SK-N-SH (cell line): Measurements from ENCODE around the gene SERPINA9. TPM values are rescaled to one million over a fixed set of nuclear protein-coding genes. Genes with fewer than 3 reads are reported as not detected.

Experiments
- CTCF ChIA-PET: fragments of 300-600, 350-600 bp; formaldehyde crosslinking; extraction: SDS; loops from one replicate; lab custom pipeline; 2021; lab: Yijun Ruan, JAX
- POLR2A ChIA-PET: fragments of 350-600 bp; sonication (Branson Sonifier 250); formaldehyde crosslinking; extraction: SDS; loops from one replicate; lab custom pipeline; 2020; ENCODE audit warnings: antibody characterized with exemption, inconsistent platforms; lab: Yijun Ruan, JAX
- DNase-seq: peaks from one replicate; pipeline ENCODE4 v3.0.0; 2012
- H2AFZ ChIP-seq: fragments of 200-600 bp; sonication (generic); 2 replicates; pipeline ENCODE4 v1.8.1; 2016; ENCODE audit warnings: antibody characterized with exemption, mild to moderate bottlenecking, low read depth
- H3F3A ChIP-seq: fragments of 200-600 bp; sonication (generic); replicated peaks from 2 replicates; pipeline ENCODE3; 2016; ENCODE audit warnings: antibody characterized with exemption, mild to moderate bottlenecking; ENCODE audit not compliant: insufficient read depth
- H3K27ac ChIP-seq, 2 experiments: fragments of 200-500 bp in 1 of 2; fragments of 200-600 bp in 1 of 2; sonication (Bioruptor generic) in 1 of 2; sonication (generic), shearing (Covaris generic) in 1 of 2; 2 replicates each; pipeline versions ENCODE4 v1.5.1 to v1.6.1; 2014 to 2016; ENCODE audit warnings: low read depth in 2 of 2, inconsistent platforms in 1 of 2, low read length in 1 of 2, mild to moderate bottlenecking in 1 of 2, mixed read lengths in 1 of 2
- H3K27me3 ChIP-seq: fragments of 200-600 bp; sonication (generic), shearing (Covaris generic); 2 replicates; pipeline ENCODE4 v1.6.1; 2016; ENCODE audit warnings: mixed run types; ENCODE audit not compliant: insufficient read depth
- H3K36me3 ChIP-seq, 2 experiments: fragments of 200-500 bp in 1 of 2; fragments of 200-600 bp in 1 of 2; sonication (Bioruptor generic) in 1 of 2; sonication (generic) in 1 of 2; replicated peaks in 1 of 2; 2 replicates each; pipeline versions ENCODE3 to v1.5.1; 2014 to 2016; ENCODE audit warnings: low read length in 1 of 2, mild to moderate bottlenecking in 1 of 2; ENCODE audit not compliant: insufficient read depth in 2 of 2, control insufficient read depth in 1 of 2
- H3K4me1 ChIP-seq, 2 experiments: fragments of 200-500 bp in 1 of 2; fragments of 200-600 bp in 1 of 2; sonication (Bioruptor generic) in 1 of 2; sonication (generic), shearing (Covaris generic) in 1 of 2; 2 replicates each; pipeline versions ENCODE4 v1.5.1 to v1.6.1; 2014 to 2016; ENCODE audit warnings: low read depth in 1 of 2, low read length in 1 of 2, mixed run types in 1 of 2; ENCODE audit not compliant: insufficient read depth in 2 of 2, control insufficient read depth in 1 of 2
- H3K4me2 ChIP-seq: fragments of 200-600 bp; sonication (generic), shearing (Covaris generic); 2 replicates; pipeline ENCODE4 v1.6.1; 2017; ENCODE audit warnings: mixed run types
- H3K4me3 ChIP-seq, 2 experiments: fragments of 200-500 bp in 1 of 2; fragments of 200-600 bp in 1 of 2; sonication (Bioruptor generic) in 1 of 2; sonication (generic), shearing (Covaris generic) in 1 of 2; 2 replicates each; pipeline versions ENCODE4 v1.5.1 to v1.8.1; 2014 to 2016; ENCODE audit warnings: low read depth in 2 of 2, inconsistent platforms in 1 of 2, low read length in 1 of 2, mild to moderate bottlenecking in 1 of 2, mixed read lengths in 1 of 2, moderate library complexity in 1 of 2
- H3K79me2 ChIP-seq: fragments of 200-600 bp; sonication (generic); 2 replicates; pipeline ENCODE4 v1.8.1; 2017; ENCODE audit warnings: mild to moderate bottlenecking; ENCODE audit not compliant: insufficient read depth
- H3K9ac ChIP-seq: fragments of 200-600 bp; sonication (generic); 2 replicates; pipeline ENCODE4 v1.6.1; 2017; ENCODE audit warnings: mixed run types
- H3K9me2 ChIP-seq: fragments of 200-600 bp; sonication (generic); 2 replicates; pipeline ENCODE4 v1.6.1; 2017; ENCODE audit warnings: mixed run types
- H3K9me3 ChIP-seq: fragments of 200-600 bp; sonication (generic); 2 replicates; pipeline ENCODE4 v1.6.1; 2017; ENCODE audit warnings: mixed run types, mild to moderate bottlenecking, moderate library complexity
- H4K20me1 ChIP-seq: fragments of 200-600 bp; sonication (generic); 2 replicates; pipeline ENCODE4 v1.6.1; 2017; ENCODE audit warnings: mild to moderate bottlenecking, mixed run types; ENCODE audit not compliant: insufficient read depth
- CHD2 ChIP-seq: fragments of 150-350 bp; IDR thresholded peaks from 2 replicates; pipeline ENCODE4 v1.6.1; 2018; ENCODE audit warnings: low read length; ENCODE audit not compliant: partially characterized antibody
- CTCF ChIP-seq: fragments of 200-600 bp; sonication (generic); IDR thresholded peaks from 2 replicates; pipeline ENCODE4 v1.6.1; 2017; ENCODE audit warnings: antibody characterized with exemption, mild to moderate bottlenecking, moderate library complexity
- ELF1 ChIP-seq: IDR thresholded peaks from 2 replicates; pipeline ENCODE4 v1.4.0; 2012
- EP300 ChIP-seq, 2 experiments: IDR thresholded peaks; 2 replicates each; pipeline versions ENCODE4 v1.4.0 to v1.6.1; 2012; ENCODE audit warnings: borderline replicate concordance in 1 of 2, low read depth in 1 of 2, low read length in 1 of 2
- EZH2phosphoT487 ChIP-seq: fragments of 200-600 bp; sonication (generic); IDR thresholded peaks from 2 replicates; pipeline ENCODE4 v1.6.1; 2017; ENCODE audit warnings: low read depth, mixed run types, mild to moderate bottlenecking, antibody characterized with exemption, moderate library complexity, borderline replicate concordance
- FOSL2 ChIP-seq: IDR thresholded peaks from 2 replicates; pipeline ENCODE4 v1.4.0; 2012; ENCODE audit warnings: low read depth, mild to moderate bottlenecking, moderate library complexity, borderline replicate concordance
- IRF3 ChIP-seq: fragments of 150-350 bp; IDR thresholded peaks from 2 replicates; pipeline ENCODE4 v1.6.1; 2016; ENCODE audit warnings: mild to moderate bottlenecking, low read depth, low read length
- MEF2A ChIP-seq: IDR thresholded peaks from 2 replicates; pipeline ENCODE4 v1.4.0; 2012; ENCODE audit warnings: low read depth, borderline replicate concordance
- MXI1 ChIP-seq: IDR thresholded peaks from 2 replicates; pipeline ENCODE4 v1.6.1; 2012; ENCODE audit warnings: mild to moderate bottlenecking, low read depth, low read length, improper control_type of control experiment
- NFIC ChIP-seq: IDR thresholded peaks from 2 replicates; pipeline ENCODE4 v1.4.0; 2012; ENCODE audit warnings: borderline replicate concordance
- POLR2AphosphoS5 ChIP-seq: IDR thresholded peaks from 2 replicates; pipeline ENCODE4 v1.6.1; 2012; ENCODE audit warnings: low read depth, low read length
- RAD21 ChIP-seq: IDR thresholded peaks from 2 replicates; pipeline ENCODE4 v1.6.1; 2012; ENCODE audit warnings: mild to moderate bottlenecking, low read length
- RFX5 ChIP-seq: IDR thresholded peaks from 2 replicates; pipeline ENCODE4 v1.6.1; 2012; ENCODE audit warnings: mild to moderate bottlenecking, improper control_type of control experiment, low read length
- TAF1 ChIP-seq: IDR thresholded peaks from 2 replicates; pipeline ENCODE4 v1.6.1; 2012; ENCODE audit warnings: low read depth, mild to moderate bottlenecking, low read length, moderate library complexity, borderline replicate concordance
- TCF12 ChIP-seq: IDR thresholded peaks from 2 replicates; pipeline ENCODE4 v1.4.0; 2012
- USF1 ChIP-seq: IDR thresholded peaks from 2 replicates; pipeline ENCODE4 v1.4.0; 2012; ENCODE audit warnings: low read depth, borderline replicate concordance
- YY1 ChIP-seq: IDR thresholded peaks from 2 replicates; pipeline ENCODE4 v1.4.0; 2012; ENCODE audit warnings: low read depth, mild to moderate bottlenecking
- WGBS: methylation state at CpG from one replicate; pipeline ENCODE4 v1.1.6; 2017; ENCODE audit warnings: low lambda C conversion rate; 5-methylcytosine and 5-hydroxymethylcytosine counted together
- polyA plus RNA-seq, 3 experiments: library from polyadenylated mRNA; depleted of rRNA; stranded (reverse); fragments of >200 nt; gene quantifications; 2 replicates each; pipeline ENCODE4 v1.2.3, GENCODE V29; 2012
- TF ChIP-seq, protein P1 (sequence below): IDR thresholded peaks from 2 replicates; pipeline ENCODE4; 2012

Gene SERPINA9
- polyA plus RNA-seq, 1 of the 3 experiments (the other 2 are of a cell fraction), result not detected

GRCh38 chr14:94427016-94427613 lies 48.9 kb downstream of the SERPINA9 start:
- Histone ChIP-seq H3F3A (no peaks in the 10 kb centered on the region), H4K20me1 (no peaks in the 10 kb centered on the region), H3K36me3 (no peaks in the 10 kb centered on the region), H3K9me3 (no peaks in the 10 kb centered on the region), H3K27me3 (peaks cover 6% of the 10 kb centered on the region; the same call in 1 of the 2 replicates), H3K4me3 (no peak overlapping the region), H3K9ac (no peak overlapping the region), H3K79me2 (no peaks in the 10 kb centered on the region), H3K4me2 (no peak overlapping the region), H2AFZ (no peak overlapping the region), H3K9me2 (no peaks in the 10 kb centered on the region), H3K27ac (no peak overlapping the region), H3K4me1 (no peaks in the 10 kb centered on the region)
- 50% methylated on average over 9 of the region's 9 CpGs for whole genome bisulfite sequencing
- DNase-seq, result no peak
- TF ChIP-seq, protein P1, sequence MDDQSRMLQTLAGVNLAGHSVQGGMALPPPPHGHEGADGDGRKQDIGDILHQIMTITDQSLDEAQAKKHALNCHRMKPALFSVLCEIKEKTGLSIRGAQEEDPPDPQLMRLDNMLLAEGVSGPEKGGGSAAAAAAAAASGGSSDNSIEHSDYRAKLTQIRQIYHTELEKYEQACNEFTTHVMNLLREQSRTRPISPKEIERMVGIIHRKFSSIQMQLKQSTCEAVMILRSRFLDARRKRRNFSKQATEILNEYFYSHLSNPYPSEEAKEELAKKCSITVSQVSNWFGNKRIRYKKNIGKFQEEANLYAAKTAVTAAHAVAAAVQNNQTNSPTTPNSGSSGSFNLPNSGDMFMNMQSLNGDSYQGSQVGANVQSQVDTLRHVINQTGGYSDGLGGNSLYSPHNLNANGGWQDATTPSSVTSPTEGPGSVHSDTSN, result no peak
- TF ChIP-seq ELF1 (no peak), POLR2AphosphoS5 (no peak), EZH2phosphoT487 (no peak), FOSL2 (no peak), CHD2 (no peak), CTCF (no peak), MEF2A (no peak), NFIC (no peak), YY1 (no peak), USF1 (no peak), TAF1 (no peak), RFX5 (no peak), TCF12 (no peak)
- ChIA-PET POLR2A (no interaction called here), CTCF (interaction anchor here (1.3 to 2.2 kb wide), 2 partner anchors 10 to 59 kb away, joined by 3 to 9 read pairs; no protein-coding TSS in a partner anchor)

DNA sequence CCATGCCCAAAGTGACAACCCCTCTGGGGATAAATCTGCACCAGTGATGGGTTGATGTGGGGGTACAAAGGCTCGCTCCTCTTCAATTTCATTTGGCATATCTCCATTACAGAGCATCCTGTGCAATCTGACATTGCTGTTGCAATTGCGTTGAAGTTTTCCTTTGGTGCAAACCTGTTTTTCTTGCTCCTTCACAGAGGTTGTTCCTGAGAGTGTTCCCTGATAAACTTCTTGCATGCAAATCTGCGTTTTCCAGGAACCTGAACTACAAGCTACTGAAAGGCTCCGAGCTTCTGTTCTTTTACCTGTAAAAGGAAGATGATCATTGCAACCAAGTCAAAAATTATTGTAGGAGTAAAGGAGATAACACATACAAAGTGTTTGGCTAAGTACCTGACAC lies 49.5 kb downstream of the SERPINA9 start:
- ChIA-PET CTCF (interaction anchor here (1.3 to 2.2 kb wide), 3 partner anchors 9 to 1006 kb away, joined by 3 to 9 read pairs (median 3); no protein-coding TSS in a partner anchor), POLR2A (no interaction called here)
- no peaks in the 10 kb centered on the region for H3F3A ChIP-seq
- H3K79me2 ChIP-seq, result no peaks in the 10 kb centered on the region
- H3K4me3 ChIP-seq, result no peak overlapping the region
- 38% methylated on average over 4 of the region's 4 CpGs for WGBS
- H3K4me2 ChIP-seq, result no peak overlapping the region
- no peak for TF ChIP-seq EP300 (IDR thresholded peaks at IDR 0.05; ENCODE audit: borderline replicate concordance in 1 of 2, low read depth in 1 of 2, low read length in 1 of 2)
- no peak for TF ChIP-seq IRF3
- no peak for TF ChIP-seq USF1
- TF ChIP-seq, protein P1, result no peak
- TF ChIP-seq MXI1, result no peak
- TF ChIP-seq FOSL2, result no peak
- no peak for TF ChIP-seq MEF2A
- no peak for TF ChIP-seq RAD21
- TF ChIP-seq YY1, result no peak
- no peak overlapping the region for H3K9ac ChIP-seq
- no peak for DNase-seq
- no peak overlapping the region for H2AFZ ChIP-seq
- H3K9me2 ChIP-seq, result no peaks in the 10 kb centered on the region
- no peak overlapping the region for H3K27ac ChIP-seq
- no peaks in the 10 kb centered on the region for H3K36me3 ChIP-seq
- H4K20me1 ChIP-seq, result no peaks in the 10 kb centered on the region
- H3K9me3 ChIP-seq, result no peaks in the 10 kb centered on the region
- peaks cover 6% of the 10 kb centered on the region; the same call in 1 of the 2 replicates for H3K27me3 ChIP-seq
- no peaks in the 10 kb centered on the region for H3K4me1 ChIP-seq
